GM19395 (cell line): ENCODE measurements around the gene BGN.

ENCODE experiments used
- ATAC-seq: cut with Tn5 transposase; IDR thresholded peaks from one replicate; pipeline ENCODE4 v1.9.1; 2021; ENCODE audit warnings: mild to moderate bottlenecking, moderate library complexity; ENCODE audit not compliant: unreplicated experiment

Gene BGN

DNA sequence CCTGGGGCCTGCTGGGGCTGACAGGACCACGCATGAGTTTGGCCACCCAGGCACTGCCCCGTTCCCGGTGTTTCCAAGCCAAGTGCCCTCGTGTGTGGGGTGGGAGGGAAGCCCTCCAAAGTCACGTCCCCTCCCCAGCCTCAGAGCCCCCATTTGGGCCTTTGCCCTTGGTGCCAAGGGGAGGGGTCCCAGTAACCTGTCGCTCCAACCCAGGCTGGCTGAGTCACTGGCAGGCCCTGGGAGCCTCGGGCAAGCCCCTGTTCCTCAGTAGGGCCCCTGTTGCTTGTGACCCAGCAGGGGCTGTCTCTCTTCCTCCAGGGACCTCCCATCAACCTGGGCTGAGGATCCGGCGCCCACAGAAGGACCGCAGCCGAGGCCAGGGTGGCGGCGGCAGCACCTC lies 13.7 kb upstream of the BGN start:
- ATAC-seq: no peak

DNA sequence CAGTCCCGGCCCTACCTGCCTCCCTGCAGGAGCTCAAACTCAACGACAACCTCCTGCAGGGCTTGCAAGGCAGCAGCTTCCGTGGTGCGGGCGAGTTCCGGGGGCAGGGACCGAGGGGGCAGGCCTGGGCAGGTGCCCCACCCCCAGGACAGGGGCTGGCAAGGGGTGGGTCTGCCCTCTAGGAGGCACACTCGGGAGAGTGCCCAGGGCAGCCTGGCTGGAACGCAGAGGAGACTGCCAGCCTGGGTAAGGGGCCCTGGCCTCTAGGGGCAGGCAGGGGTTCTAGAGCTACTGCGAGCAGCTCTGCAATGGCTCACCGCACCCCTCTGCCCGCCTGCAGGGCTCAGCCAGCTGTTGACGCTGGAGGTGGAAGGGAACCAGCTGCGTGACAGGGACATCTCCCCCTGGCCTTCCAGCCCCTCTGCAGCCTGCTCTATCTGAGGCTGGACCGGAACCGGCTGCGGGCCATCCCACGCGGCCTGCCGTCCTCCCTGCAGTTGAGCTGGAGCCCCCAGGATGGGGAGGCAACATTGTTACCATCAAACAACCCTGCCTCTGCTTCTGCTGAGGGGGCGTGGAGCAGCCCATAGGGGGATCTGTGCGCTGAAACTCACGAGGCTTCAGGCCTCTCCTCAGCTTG lies 12.3 kb upstream of the BGN start:
- ATAC-seq: no peak

GRCh38 chrX:153485396-153486080 lies 9.2 kb upstream of the BGN start:
- no peak for ATAC-seq

DNA sequence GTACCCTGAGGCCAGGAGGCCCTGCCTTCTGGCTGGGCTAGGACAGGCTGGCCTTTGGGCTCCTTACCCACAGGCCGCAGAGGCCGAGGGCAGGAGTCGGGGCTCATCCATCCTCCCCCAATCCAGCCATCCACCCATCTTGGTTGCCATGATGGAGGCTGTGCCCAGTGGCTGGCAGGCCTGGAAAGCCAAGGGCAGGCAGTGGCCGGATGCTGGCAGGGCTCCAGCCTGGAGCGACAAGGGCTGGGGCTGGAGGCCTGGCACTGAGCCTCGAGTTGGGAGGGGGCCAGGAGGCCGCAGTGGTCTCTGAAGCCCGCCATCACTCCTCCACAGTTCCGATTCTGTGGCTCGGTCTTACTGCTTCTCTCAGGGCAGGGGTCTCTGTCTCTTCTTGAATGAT lies 8.6 kb upstream of the BGN start:
- ATAC-seq: no peak

DNA sequence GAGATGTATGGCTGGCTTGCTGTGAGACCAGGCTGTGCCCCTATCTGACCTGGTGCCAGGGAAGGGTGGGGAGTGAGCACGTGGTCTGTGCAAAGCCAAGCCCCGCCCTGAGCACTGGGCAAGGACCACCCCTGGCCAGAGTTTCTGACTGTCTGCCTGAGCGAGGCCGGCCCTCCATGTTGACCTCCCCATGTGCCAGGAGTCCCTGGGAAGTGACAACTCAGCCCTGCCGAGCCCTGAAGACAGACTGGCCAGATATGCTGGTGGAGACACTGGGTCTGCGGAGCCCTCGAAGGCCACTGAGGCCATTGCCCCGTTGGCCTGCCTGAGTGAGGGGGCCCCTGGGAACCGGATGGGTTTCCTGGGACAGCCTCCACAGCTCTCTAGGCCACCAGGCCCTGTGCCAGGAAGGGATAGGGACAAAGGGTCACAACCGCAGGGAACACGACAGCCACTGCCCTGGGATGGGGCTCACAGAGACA lies 7.1 kb upstream of the BGN start:
- no peak for ATAC-seq

DNA sequence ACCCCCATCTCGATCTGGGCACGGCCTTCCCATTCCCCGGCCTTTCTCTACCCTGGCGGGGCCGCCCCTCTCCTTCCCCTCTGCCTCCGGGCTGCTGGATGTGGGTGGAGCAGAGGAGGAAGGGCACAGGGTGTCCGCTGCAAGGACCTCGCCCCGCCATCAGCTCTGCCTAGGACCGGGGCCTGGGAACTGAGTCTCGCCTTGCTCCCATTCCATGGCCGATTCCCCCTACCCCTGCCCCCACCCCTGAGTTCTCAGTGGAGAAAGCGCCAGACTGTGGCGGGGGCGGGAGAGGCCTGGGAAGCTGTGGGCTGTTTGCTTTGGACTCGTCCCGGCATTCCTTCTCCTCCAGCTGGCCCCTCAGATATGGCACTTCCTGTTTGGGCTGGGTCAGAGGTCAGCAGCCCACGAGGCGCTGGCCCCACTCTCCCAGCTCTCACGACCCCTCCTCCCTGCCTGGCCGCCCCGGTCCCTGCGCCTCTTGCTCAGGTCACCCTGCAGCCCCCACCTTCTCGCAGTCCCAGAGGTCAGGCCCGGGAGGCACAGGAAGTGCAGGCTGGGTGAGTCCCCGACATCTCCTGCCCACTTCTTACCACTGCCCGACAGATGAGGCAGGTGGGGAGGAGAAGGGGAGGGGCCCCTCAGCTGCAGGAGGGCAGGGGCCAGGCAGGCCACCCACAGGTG lies 6.4 kb upstream of the BGN start:
- ATAC-seq: no peak

DNA sequence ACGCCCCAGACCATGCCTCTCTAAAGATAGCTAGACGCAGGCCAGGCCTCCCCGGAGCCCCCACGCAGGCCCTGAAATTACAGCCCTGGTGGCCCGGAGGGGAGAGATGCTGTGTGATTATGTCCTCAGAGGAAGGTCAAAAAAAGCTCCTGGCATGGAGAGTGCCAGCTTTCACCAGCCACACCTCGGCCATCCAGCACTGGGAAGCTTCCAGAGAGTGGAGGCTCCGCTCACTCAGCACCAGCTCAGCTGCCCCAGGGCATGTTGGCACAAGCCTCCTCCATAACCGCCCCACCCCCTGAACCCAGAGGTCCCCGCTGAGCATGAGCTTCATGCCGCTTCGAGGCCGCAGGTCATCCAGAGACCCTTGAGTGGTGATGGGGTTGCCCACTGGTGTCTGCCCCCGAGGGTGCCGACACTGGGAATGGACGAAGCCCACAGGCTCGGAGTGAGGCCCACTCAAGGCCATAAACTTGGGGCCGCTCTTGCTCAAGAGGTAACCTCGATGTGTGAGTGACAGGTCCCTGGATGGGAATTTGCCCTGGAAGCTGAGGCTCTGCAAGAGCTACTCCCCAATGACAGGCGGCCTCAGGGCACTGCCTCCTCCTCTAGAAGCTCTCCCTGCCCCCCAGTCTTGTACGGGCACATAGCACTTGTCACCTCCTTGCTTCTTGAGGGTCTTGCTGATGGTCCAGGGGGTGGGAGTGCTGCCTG lies 4.4 kb upstream of the BGN start:
- no peak for ATAC-seq

GRCh38 chrX:153491351-153491914 lies 3.3 kb upstream of the BGN start:
- ATAC-seq: no peak

DNA sequence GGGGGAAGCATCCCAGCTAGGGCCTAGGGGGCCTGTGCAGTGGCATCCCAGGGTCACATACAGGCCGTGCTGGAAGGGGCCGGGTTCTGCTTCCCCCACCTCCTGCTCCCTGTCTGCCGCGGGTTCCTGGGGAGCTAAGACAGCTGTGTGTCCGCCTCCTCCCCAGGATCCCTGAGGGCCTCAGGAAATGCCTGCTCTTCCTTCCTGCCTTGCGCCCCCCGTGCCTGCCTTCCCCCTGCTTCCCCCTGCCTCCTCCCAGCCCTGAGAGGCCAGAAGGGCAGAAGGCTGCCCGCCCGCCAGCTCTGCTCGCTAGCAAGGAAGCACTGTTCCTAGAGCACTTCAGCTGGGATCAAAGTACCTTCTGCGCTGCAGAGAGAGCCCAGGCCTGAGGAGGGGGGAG lies 2.9 kb upstream of the BGN start:
- no peak for ATAC-seq

GRCh38 chrX:153492543-153492942 lies 2.2 kb upstream of the BGN start:
- no peak for ATAC-seq

DNA sequence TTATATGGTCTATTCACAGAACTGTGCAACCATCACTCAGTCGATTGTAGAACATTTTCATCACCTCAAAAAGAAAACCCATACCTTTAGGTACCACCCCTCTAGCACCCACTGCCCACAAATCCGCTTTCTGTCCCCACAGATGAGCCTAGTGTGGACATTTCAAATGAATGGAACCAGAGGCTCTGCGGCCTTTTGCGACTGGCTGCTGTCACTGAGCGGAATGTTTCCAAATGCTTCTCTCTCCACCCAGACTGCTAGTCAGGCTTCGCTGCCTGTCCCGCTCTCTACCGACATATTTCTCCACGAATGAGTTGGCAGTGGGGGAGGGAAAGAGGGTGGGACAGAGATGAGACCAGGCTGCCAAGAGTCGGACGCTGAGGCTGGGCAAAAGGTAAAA lies 1.7 kb upstream of the BGN start:
- no peak for ATAC-seq

DNA sequence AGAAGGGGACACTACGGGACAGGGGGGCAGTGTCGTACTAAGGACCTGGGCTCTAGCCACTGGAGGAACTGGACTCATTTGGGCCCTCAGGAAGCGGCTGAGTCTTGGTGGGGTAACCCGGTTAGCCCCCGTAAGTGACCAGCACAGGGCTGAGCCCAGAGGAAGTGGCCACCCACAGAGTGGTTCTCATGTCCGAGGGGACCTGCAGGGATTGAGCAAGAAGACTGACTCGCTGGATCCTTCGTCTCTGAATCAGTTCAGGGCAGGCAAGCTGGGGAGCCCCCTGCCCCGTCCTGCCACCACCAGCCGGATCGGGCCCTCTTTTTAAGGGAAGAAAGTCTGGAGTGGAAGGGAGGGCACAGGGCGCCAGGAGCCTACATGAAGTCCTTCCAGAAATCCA lies 719 bp upstream of the BGN start:
- ATAC-seq: no peak

DNA sequence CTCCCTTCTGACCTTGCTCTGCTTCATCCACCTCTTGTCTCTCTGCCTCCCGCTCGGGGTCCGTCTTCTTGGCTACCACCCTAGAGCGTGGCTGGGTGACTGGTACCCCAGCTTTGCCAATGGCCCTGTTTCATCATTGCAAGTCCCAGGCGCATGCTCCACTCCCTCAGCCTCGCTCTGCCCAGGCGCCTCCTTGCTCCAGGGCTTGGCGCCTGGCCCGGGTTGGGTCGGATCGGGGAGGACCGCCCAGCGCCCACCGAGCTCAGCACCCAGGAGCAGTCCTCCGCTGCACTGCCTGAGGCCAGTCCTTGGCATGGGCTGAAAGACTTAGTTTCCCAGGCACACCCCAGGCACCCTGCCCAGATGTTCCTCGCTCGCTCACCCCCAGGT lies 577 bp downstream of the BGN start:
- ATAC-seq: no peak

GRCh38 chrX:153495903-153496589 lies 1.3 kb downstream of the BGN start:
- no peak for ATAC-seq

GRCh38 chrX:153496590-153496959 lies 1.8 kb downstream of the BGN start:
- ATAC-seq: no peak

GRCh38 chrX:153498453-153498852 lies 3.7 kb downstream of the BGN start:
- ATAC-seq: no peak

DNA sequence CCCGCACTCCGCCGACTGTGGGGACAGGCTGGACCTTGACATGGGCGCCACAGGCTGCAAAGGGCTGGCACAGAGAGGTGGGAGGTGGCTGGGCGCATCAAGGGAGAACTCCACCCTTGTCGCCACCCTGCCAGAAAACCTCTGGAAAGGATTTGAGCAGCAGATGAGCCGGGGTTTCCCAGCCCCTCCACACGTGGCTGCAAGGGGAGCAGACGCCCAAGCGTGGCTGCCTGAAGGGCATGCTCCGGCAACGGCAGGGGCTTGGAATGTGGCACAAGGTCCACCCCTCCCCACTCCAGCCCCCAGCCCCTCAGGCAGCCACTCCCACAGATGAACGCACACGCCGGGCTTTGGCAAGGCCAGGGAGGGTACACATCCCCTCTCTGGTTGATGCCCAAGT lies 4.6 kb downstream of the BGN start:
- no peak for ATAC-seq

GRCh38 chrX:153499876-153500275 lies 5.1 kb downstream of the BGN start:
- ATAC-seq: no peak

- ATAC-seq: no peak
Measured at GRCh38 chrX:153500676-153501280, 6.0 kb downstream of the BGN start.

DNA sequence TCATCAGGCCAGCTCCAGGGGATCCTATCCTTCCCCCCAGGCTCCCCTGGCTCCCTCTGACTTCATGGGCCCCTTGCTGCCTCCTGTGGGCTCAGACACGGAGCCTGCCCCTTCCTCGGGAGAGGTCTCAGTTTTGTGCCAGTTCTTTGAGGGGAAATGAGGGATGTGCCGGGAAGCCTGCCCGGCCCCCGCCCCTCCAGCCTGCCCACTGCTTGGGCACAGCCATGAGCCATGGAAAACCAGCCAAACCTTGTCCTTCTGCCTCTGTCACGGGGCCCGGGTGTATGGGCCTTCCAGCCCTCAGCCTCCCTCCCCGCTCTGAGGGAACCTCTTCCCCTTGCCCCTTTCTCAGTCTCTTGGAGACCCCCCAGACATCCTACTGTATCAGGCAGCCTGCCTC lies 6.8 kb downstream of the BGN start:
- ATAC-seq: no peak
